ENCODE measurements around the gene S100A12.
A peak's percentile ranks its signal among the peaks of the same experiment; 100 is the strongest.

S100A12 gene

DNA sequence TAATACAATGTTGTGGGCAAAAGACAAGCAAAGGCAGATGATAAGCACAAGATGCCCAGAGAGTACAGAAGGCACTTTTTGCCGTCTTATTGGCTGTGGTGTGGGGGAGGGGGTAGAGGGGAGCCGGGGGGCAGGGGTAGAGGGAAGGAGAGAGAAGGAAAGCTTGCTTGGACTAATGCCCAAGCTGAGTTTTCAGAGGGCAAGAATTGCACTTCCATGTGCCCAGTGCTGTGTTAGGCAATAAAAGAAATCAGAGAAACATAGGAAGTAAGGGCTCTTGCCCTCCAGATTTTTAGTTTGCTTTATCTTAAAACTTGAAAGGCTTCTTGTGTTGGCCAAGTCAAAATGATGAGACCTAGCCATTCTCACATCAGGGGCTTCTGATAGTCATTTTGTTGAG is 8.3 kb downstream of the S100A12 start:
- no peak overlapping the region for H3K4ac ChIP-seq (ENCODE audit: low read depth in 1 of 2, low read length in 2 of 2)
- no peak overlapping the region for H2BK5ac ChIP-seq (ENCODE audit: low read depth, low read length, poor library complexity, severe bottlenecking)
- H3K4me1 ChIP-seq (ENCODE audit: control insufficient read depth, insufficient read depth, low read depth, low read length): no peaks in the 10 kb centered on the region
- no peak overlapping the region for H3K4me2 ChIP-seq (ENCODE audit: low read length, poor library complexity, severe bottlenecking)
- no peaks in the 10 kb centered on the region for H3K79me1 ChIP-seq (replicated peaks; ENCODE audit: low read length, poor library complexity, severe bottlenecking)
- no peak overlapping the region for H4K91ac ChIP-seq (ENCODE audit: low read length)
- no peak for DNase-seq
- WGBS: 60% methylated on average over 2 of the region's 2 CpGs
- H3K9me3 ChIP-seq (ENCODE audit: control insufficient read depth, low read length): no peaks in the 10 kb centered on the region
- no peak overlapping the region for H2BK120ac ChIP-seq (ENCODE audit: low read depth, low read length)
- H3K23ac ChIP-seq (ENCODE audit: low read length in 2 of 2): no peak overlapping the region
- peaks cover 19 to 68% of the 10 kb centered on the region in 2 experiments for H3K27me3 ChIP-seq (ENCODE audit: control insufficient read depth in 1 of 2, insufficient read depth in 1 of 2, low read length in 2 of 2)
- H2BK15ac ChIP-seq (ENCODE audit: low read depth, poor library complexity, severe bottlenecking): no peak overlapping the region
- H3K9ac ChIP-seq (ENCODE audit: low read length): no peak overlapping the region
- H3K36me3 ChIP-seq (ENCODE audit: control insufficient read depth in 1 of 2, insufficient read depth in 2 of 2, low read depth in 1 of 2, low read length in 2 of 2): no peaks in the 10 kb centered on the region
- no peak overlapping the region for H3K14ac ChIP-seq (ENCODE audit: low read length in 2 of 2)
- no peak overlapping the region for H2AFZ ChIP-seq (ENCODE audit: low read depth, low read length)
- no peak overlapping the region for H2AK5ac ChIP-seq (ENCODE audit: low read length, severe bottlenecking)
- H4K8ac ChIP-seq (ENCODE audit: low read length): no peak overlapping the region
- H3K27ac ChIP-seq (ENCODE audit: low read length, poor library complexity, severe bottlenecking): no peak overlapping the region
- H2BK12ac ChIP-seq (ENCODE audit: low read length in 2 of 2): no peak overlapping the region
- H3K18ac ChIP-seq (ENCODE audit: low read depth in 1 of 2, low read length in 2 of 2): no peak overlapping the region
- no peak overlapping the region for H3K4me3 ChIP-seq (ENCODE audit: insufficient read depth in 1 of 2, low read depth in 1 of 2, low read length in 2 of 2)

DNA sequence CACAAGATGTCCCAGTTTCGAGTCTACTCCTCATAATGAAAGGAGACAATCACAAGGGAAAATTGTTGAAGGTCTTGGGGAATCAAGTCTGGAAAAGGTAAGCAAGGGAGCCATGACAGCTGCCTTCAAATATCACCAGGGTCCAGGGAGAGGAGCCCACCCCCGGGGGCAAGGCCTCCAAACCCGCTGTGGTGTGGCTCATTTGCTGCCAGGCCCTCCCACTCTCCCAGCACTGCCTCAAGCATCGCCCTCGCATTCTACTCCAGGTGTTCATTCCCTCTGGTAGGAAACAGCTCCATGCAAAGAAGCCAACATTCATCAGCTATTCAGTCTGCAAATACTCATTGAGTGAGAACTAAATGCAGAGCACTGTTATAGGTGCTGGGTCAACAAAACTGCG is 9.2 kb downstream of the S100A12 start:
- no peak overlapping the region for H2AK5ac ChIP-seq (ENCODE audit: low read length, severe bottlenecking)
- no peaks in the 10 kb centered on the region for H3K36me3 ChIP-seq (ENCODE audit: control insufficient read depth in 1 of 2, insufficient read depth in 2 of 2, low read depth in 1 of 2, low read length in 2 of 2)
- H2BK5ac ChIP-seq (ENCODE audit: low read depth, low read length, poor library complexity, severe bottlenecking): no peak overlapping the region
- no peak overlapping the region for H3K18ac ChIP-seq (ENCODE audit: low read depth in 1 of 2, low read length in 2 of 2)
- 49% methylated on average over 6 of the region's 6 CpGs for WGBS
- no peak overlapping the region for H2AFZ ChIP-seq (ENCODE audit: low read depth, low read length)
- H3K79me1 ChIP-seq (replicated peaks; ENCODE audit: low read length, poor library complexity, severe bottlenecking): no peaks in the 10 kb centered on the region
- no peak overlapping the region for H4K91ac ChIP-seq (ENCODE audit: low read length)
- H2BK12ac ChIP-seq (ENCODE audit: low read length in 2 of 2): no peak overlapping the region
- no peak overlapping the region for H3K9ac ChIP-seq (ENCODE audit: low read length)
- no peaks in the 10 kb centered on the region for H3K9me3 ChIP-seq (ENCODE audit: control insufficient read depth, low read length)
- H3K4me2 ChIP-seq (ENCODE audit: low read length, poor library complexity, severe bottlenecking): no peak overlapping the region
- H3K4me1 ChIP-seq (ENCODE audit: control insufficient read depth, insufficient read depth, low read depth, low read length): no peaks in the 10 kb centered on the region
- H2BK15ac ChIP-seq (ENCODE audit: low read depth, poor library complexity, severe bottlenecking): no peak overlapping the region
- H3K27me3 ChIP-seq (ENCODE audit: control insufficient read depth in 1 of 2, insufficient read depth in 1 of 2, low read length in 2 of 2): peaks cover 26 to 71% of the 10 kb centered on the region in 2 experiments
- H2BK120ac ChIP-seq (ENCODE audit: low read depth, low read length): no peak overlapping the region
- no peak for DNase-seq
- no peak overlapping the region for H3K4ac ChIP-seq (ENCODE audit: low read depth in 1 of 2, low read length in 2 of 2)
- H3K23ac ChIP-seq (ENCODE audit: low read length in 2 of 2): no peak overlapping the region
- H3K4me3 ChIP-seq (ENCODE audit: insufficient read depth in 1 of 2, low read depth in 1 of 2, low read length in 2 of 2): no peak overlapping the region
- H4K8ac ChIP-seq (ENCODE audit: low read length): no peak overlapping the region
- H3K14ac ChIP-seq (ENCODE audit: low read length in 2 of 2): no peak overlapping the region
- H3K27ac ChIP-seq (ENCODE audit: low read length, poor library complexity, severe bottlenecking): no peak overlapping the region

DNA sequence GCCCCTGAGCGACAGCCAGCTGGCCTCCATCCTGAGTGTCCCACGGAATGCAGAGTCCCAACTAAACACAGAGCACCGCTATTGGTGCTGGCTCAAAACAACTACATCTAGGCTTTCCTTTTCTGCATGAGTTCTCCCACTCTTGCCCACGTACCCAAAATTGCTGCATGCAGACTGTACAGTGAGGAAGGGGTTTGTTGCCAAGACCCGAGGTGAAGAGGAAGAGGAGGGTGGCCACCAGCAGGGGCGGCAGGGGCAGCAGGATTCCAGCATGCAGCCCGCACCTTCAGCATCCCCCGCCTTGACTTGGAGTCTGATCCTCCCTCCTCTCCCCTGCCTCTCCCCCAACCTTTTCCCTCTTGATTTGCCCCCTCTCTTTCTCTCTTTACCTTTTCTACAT is 9.7 kb downstream of the S100A12 start:
- Histone ChIP-seq H3K27ac (ENCODE audit: low read length, poor library complexity, severe bottlenecking) (no peak overlapping the region), H2BK12ac (ENCODE audit: low read length in 2 of 2) (no peak overlapping the region), H3K4me1 (ENCODE audit: control insufficient read depth, insufficient read depth, low read depth, low read length) (no peaks in the 10 kb centered on the region), H3K23ac (ENCODE audit: low read length in 2 of 2) (no peak overlapping the region), H3K4me3 (ENCODE audit: insufficient read depth in 1 of 2, low read depth in 1 of 2, low read length in 2 of 2) (no peak overlapping the region), H2AK5ac (ENCODE audit: low read length, severe bottlenecking) (no peak overlapping the region), H3K27me3 (ENCODE audit: control insufficient read depth in 1 of 2, insufficient read depth in 1 of 2, low read length in 2 of 2) (peaks cover 26 to 72% of the 10 kb centered on the region in 2 experiments), H3K9ac (ENCODE audit: low read length) (no peak overlapping the region), H2BK120ac (ENCODE audit: low read depth, low read length) (no peak overlapping the region), H4K91ac (ENCODE audit: low read length) (peak overlapping the region; percentile 29), H2BK15ac (ENCODE audit: low read depth, poor library complexity, severe bottlenecking) (no peak overlapping the region), H3K9me3 (ENCODE audit: control insufficient read depth, low read length) (no peaks in the 10 kb centered on the region), H3K14ac (ENCODE audit: low read length in 2 of 2) (no peak overlapping the region), H2BK5ac (ENCODE audit: low read depth, low read length, poor library complexity, severe bottlenecking) (no peak overlapping the region), H4K8ac (ENCODE audit: low read length) (no peak overlapping the region), H3K4ac (ENCODE audit: low read depth in 1 of 2, low read length in 2 of 2) (no peak overlapping the region), H2AFZ (ENCODE audit: low read depth, low read length) (no peak overlapping the region), H3K18ac (ENCODE audit: low read depth in 1 of 2, low read length in 2 of 2) (no peak overlapping the region), H3K79me1 (replicated peaks; ENCODE audit: low read length, poor library complexity, severe bottlenecking) (no peaks in the 10 kb centered on the region), H3K4me2 (ENCODE audit: low read length, poor library complexity, severe bottlenecking) (no peak overlapping the region), H3K36me3 (ENCODE audit: control insufficient read depth in 1 of 2, insufficient read depth in 2 of 2, low read depth in 1 of 2, low read length in 2 of 2) (no peaks in the 10 kb centered on the region)
- no peak for DNase-seq
- WGBS: 74% methylated on average over 6 of the region's 8 CpGs

DNA sequence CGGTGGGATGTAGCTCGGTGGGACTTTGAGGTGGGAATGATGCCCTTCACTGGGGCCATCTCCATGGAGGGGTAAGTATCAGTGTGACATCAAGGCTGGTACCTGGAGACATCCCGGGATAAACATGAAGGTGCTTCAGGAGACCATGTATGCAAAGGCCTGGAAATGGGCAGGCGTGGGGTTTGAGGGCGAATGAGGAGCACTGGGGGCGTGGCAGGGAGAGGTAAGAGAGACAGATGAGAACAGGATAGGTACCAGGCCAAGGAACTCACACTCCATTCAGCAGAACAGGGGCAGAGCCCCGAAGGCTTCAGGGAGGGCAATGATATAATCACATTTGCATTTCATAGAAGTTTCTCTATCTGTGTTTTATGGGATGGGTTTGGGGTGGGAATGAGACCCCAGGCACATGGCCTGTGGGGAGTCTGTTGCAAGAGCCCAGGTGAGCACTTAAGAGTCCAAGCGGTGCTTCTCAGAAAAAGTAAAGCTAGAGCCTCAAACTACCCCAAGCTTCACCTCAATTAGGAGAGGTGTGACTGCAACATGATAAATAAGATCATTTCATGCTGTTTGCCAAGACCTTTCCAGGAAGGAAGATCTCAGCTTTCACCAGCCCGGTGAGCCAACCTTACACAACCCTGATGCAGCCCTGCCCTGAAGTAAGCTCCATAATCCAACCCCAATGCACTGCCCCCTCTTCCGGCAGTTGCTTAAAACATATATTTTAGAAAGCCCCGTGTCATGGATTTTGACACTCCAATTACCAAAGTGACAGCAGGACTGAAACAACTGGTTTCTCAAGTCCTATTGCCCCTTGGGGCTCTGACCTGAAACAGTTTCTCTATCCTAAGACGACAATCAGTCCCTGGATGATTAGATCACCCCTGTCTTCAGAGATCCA is 10.4 kb downstream of the S100A12 start:
- Histone ChIP-seq H3K4me3 (ENCODE audit: insufficient read depth in 1 of 2, low read depth in 1 of 2, low read length in 2 of 2) (no peak overlapping the region), H2BK120ac (ENCODE audit: low read depth, low read length) (no peak overlapping the region), H2AFZ (ENCODE audit: low read depth, low read length) (no peak overlapping the region), H2BK5ac (ENCODE audit: low read depth, low read length, poor library complexity, severe bottlenecking) (no peak overlapping the region), H4K91ac (ENCODE audit: low read length) (no peak overlapping the region), H3K27ac (ENCODE audit: low read length, poor library complexity, severe bottlenecking) (no peak overlapping the region), H4K8ac (ENCODE audit: low read length) (no peak overlapping the region), H3K4me2 (ENCODE audit: low read length, poor library complexity, severe bottlenecking) (no peak overlapping the region), H3K18ac (ENCODE audit: low read depth in 1 of 2, low read length in 2 of 2) (no peak overlapping the region), H3K27me3 (ENCODE audit: control insufficient read depth in 1 of 2, insufficient read depth in 1 of 2, low read length in 2 of 2) (peaks cover 26 to 72% of the 10 kb centered on the region in 2 experiments), H3K79me1 (replicated peaks; ENCODE audit: low read length, poor library complexity, severe bottlenecking) (no peaks in the 10 kb centered on the region), H3K23ac (ENCODE audit: low read length in 2 of 2) (no peak overlapping the region), H2AK5ac (ENCODE audit: low read length, severe bottlenecking) (no peak overlapping the region), H2BK15ac (ENCODE audit: low read depth, poor library complexity, severe bottlenecking) (no peak overlapping the region), H3K4me1 (ENCODE audit: control insufficient read depth, insufficient read depth, low read depth, low read length) (no peaks in the 10 kb centered on the region), H3K9me3 (ENCODE audit: control insufficient read depth, low read length) (no peaks in the 10 kb centered on the region), H3K14ac (ENCODE audit: low read length in 2 of 2) (no peak overlapping the region), H3K9ac (ENCODE audit: low read length) (no peak overlapping the region), H3K36me3 (ENCODE audit: control insufficient read depth in 1 of 2, insufficient read depth in 2 of 2, low read depth in 1 of 2, low read length in 2 of 2) (no peaks in the 10 kb centered on the region), H3K4ac (ENCODE audit: low read depth in 1 of 2, low read length in 2 of 2) (no peak overlapping the region), H2BK12ac (ENCODE audit: low read length in 2 of 2) (no peak overlapping the region)
- 78% methylated on average over 12 of the region's 12 CpGs for WGBS
- DNase-seq: no peak

Data from mesenchymal stem cell (in vitro differentiated cells and primary cell).